Measurements from ENCODE around the gene KDR. TPM values are rescaled to one million over a fixed set of nuclear protein-coding genes. Genes with fewer than 3 reads are reported as not detected.

KDR gene
- total and polyA plus RNA-seq, 2 donors (not counting 1 experiment from before 2014, with no cell fraction given), result not detected

DNA sequence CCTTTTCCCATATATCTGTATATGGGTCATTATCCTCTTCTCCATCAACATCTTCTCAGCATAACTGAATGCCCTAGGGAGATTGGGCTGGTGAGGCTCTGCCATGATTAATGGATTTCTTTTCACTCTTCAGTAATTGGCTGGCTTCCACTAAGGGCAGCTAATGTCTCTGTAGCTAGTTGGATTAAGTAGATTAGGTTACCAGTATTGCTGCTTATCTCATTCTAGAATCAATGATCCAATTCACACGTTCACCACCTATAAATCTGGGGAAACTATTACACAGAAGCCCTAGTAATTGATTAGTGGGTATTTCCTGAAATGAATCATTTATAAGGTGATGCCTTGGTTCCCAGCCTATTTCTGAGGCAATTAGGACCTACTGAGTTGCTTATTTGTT is 94.8 kb downstream of the KDR start:
- Histone ChIP-seq H3K36me3 (replicated peaks in 1 of 2; ENCODE audit: control extremely low read depth in 1 of 2, control insufficient read depth in 1 of 2, extremely low read depth in 1 of 2, insufficient read depth in 2 of 2, low read length in 1 of 2) (no peaks in the 10 kb centered on the region), H3K4me1 (ENCODE audit: control insufficient read depth in 2 of 2, insufficient read depth in 2 of 2, low read length in 2 of 2) (no peaks in the 10 kb centered on the region), H3K27me3 (replicated peaks in 1 of 4; ENCODE audit: control extremely low read depth in 1 of 4, control insufficient read depth in 3 of 4, insufficient read depth in 4 of 4, low read length in 3 of 4) (no peaks in the 10 kb centered on the region), H3K79me2 (ENCODE audit: control insufficient read depth, insufficient read depth, low read length) (no peaks in the 10 kb centered on the region), H3K27ac (ENCODE audit: low read length in 2 of 2) (no peak overlapping the region), H3K4me3 (ENCODE audit: control extremely low read depth in 1 of 5, extremely low read depth in 1 of 5, insufficient read depth in 1 of 5, low read depth in 2 of 5, low read length in 4 of 5) (no peak overlapping the region), H3K4me2 (replicated peaks; ENCODE audit: low read depth, low read length, poor library complexity, severe bottlenecking) (no peak overlapping the region), H3K9ac (ENCODE audit: low read length) (no peak overlapping the region), H4K20me1 (ENCODE audit: control insufficient read depth, insufficient read depth, low read length, poor library complexity, severe bottlenecking) (no peaks in the 10 kb centered on the region), H2AFZ (ENCODE audit: insufficient read depth, low read depth, low read length, poor library complexity, severe bottlenecking) (no peak overlapping the region), H3K9me3 (ENCODE audit: control extremely low read depth in 1 of 3, control insufficient read depth in 2 of 3, insufficient read depth in 1 of 3, low read length in 2 of 3) (no peaks in the 10 kb centered on the region)
- Mint-ChIP-seq H3K27me3 (peaks cover 5% of the 10 kb centered on the region), H3K9me3 (ENCODE audit: insufficient read depth) (no peaks in the 10 kb centered on the region), H3K4me1 (no peaks in the 10 kb centered on the region), H3K27ac (no peak overlapping the region), H3K4me3 (no peak overlapping the region)
- POLR2A ChIA-PET, result no interaction called here
- WGBS (ENCODE audit: insufficient coverage), result no CpG with 5 or more reads among the region's 1 CpG
- intact Hi-C loops (cut with micrococcal nuclease), result no loop called here
- no peak for ATAC-seq (ENCODE audit: low read depth)
- no peak for DNase-seq
- no peak for TF ChIP-seq EZH2 (IDR thresholded peaks at IDR 0.05; ENCODE audit: borderline replicate concordance, insufficient read depth, low read depth, low read length, poor library complexity, severe bottlenecking)
- no peak for TF ChIP-seq CTCF (IDR thresholded peaks at IDR 0.05)
- CTCF ChIA-PET, result no interaction called here

- H3K79me2 ChIP-seq (ENCODE audit: control insufficient read depth, insufficient read depth, low read length), result no peaks in the 10 kb centered on the region
- Mint-ChIP-seq H3K27ac (no peak overlapping the region), H3K27me3 (peaks cover 5% of the 10 kb centered on the region), H3K4me1 (no peaks in the 10 kb centered on the region), H3K4me3 (no peak overlapping the region), H3K9me3 (ENCODE audit: insufficient read depth) (no peaks in the 10 kb centered on the region)
- no peak overlapping the region for H3K4me2 ChIP-seq (replicated peaks; ENCODE audit: low read depth, low read length, poor library complexity, severe bottlenecking)
- ATAC-seq (ENCODE audit: low read depth) (no peak), DNase-seq (no peak)
- H3K4me3 ChIP-seq (ENCODE audit: control extremely low read depth in 1 of 5, extremely low read depth in 1 of 5, insufficient read depth in 1 of 5, low read depth in 2 of 5, low read length in 4 of 5), result no peak overlapping the region
- WGBS (ENCODE audit: insufficient coverage), result 90% methylated on average over 2 of the region's 5 CpGs
- no peak overlapping the region for H2AFZ ChIP-seq (ENCODE audit: insufficient read depth, low read depth, low read length, poor library complexity, severe bottlenecking)
- no peaks in the 10 kb centered on the region for H3K27me3 ChIP-seq (replicated peaks in 1 of 4; ENCODE audit: control extremely low read depth in 1 of 4, control insufficient read depth in 3 of 4, insufficient read depth in 4 of 4, low read length in 3 of 4)
- no peak for TF ChIP-seq CTCF (IDR thresholded peaks at IDR 0.05)
- H3K4me1 ChIP-seq (ENCODE audit: control insufficient read depth in 2 of 2, insufficient read depth in 2 of 2, low read length in 2 of 2), result no peaks in the 10 kb centered on the region
- H3K36me3 ChIP-seq (replicated peaks in 1 of 2; ENCODE audit: control extremely low read depth in 1 of 2, control insufficient read depth in 1 of 2, extremely low read depth in 1 of 2, insufficient read depth in 2 of 2, low read length in 1 of 2), result no peaks in the 10 kb centered on the region
- no peak overlapping the region for H3K9ac ChIP-seq (ENCODE audit: low read length)
- no peak overlapping the region for H3K27ac ChIP-seq (ENCODE audit: low read length in 2 of 2)
- no peaks in the 10 kb centered on the region for H3K9me3 ChIP-seq (ENCODE audit: control extremely low read depth in 1 of 3, control insufficient read depth in 2 of 3, insufficient read depth in 1 of 3, low read length in 2 of 3)
- intact Hi-C loops (cut with micrococcal nuclease), result no loop called here
- ChIA-PET POLR2A (no interaction called here), CTCF (no interaction called here)
- no peaks in the 10 kb centered on the region for H4K20me1 ChIP-seq (ENCODE audit: control insufficient read depth, insufficient read depth, low read length, poor library complexity, severe bottlenecking)
These were observed 95.4 kb downstream of the KDR start for GRCh38 chr4:55029821-55030503.

Data from B cell (primary cell).